ENCODE data around the gene NR3C1. TPM values are rescaled to one million over a fixed set of nuclear protein-coding genes. Genes with fewer than 3 reads are reported as not detected.

NR3C1 gene
- total RNA-seq, 6 experiments from 2014 or later, result 27.3 to 60.1 (median 47.2) TPM

DNA sequence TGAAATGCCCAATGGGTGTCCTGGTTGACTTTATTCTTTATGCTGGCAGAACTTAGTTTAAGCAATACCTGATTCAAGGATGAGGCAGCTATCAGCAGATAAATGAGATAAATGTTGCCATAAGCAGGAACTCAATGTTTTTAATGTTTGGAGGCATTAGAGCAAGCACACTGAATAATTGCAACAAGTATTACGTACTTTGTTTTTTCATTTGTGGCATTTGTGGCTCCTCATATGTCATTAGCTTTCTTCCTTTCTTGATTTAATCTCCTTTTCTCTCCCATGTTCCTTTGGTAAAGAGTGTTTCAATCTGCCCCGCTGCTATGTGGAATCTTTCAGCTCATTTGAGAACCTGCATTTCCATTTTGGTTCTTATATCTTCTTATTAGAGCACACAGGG is 6.4 kb upstream of the NR3C1 start:
- no peaks in the 10 kb centered on the region for H3K9me3 ChIP-seq
- 68% methylated on average over 2 of the region's 2 CpGs for WGBS (ENCODE audit: insufficient coverage, low coverage, low lambda C conversion rate, missing lambda C conversion rate)
- no peaks in the 10 kb centered on the region for H3K27me3 ChIP-seq
- H3K27ac ChIP-seq, result no peak overlapping the region
- ATAC-seq (no peak), DNase-seq (no peak)
- TF ChIP-seq, protein P1, sequence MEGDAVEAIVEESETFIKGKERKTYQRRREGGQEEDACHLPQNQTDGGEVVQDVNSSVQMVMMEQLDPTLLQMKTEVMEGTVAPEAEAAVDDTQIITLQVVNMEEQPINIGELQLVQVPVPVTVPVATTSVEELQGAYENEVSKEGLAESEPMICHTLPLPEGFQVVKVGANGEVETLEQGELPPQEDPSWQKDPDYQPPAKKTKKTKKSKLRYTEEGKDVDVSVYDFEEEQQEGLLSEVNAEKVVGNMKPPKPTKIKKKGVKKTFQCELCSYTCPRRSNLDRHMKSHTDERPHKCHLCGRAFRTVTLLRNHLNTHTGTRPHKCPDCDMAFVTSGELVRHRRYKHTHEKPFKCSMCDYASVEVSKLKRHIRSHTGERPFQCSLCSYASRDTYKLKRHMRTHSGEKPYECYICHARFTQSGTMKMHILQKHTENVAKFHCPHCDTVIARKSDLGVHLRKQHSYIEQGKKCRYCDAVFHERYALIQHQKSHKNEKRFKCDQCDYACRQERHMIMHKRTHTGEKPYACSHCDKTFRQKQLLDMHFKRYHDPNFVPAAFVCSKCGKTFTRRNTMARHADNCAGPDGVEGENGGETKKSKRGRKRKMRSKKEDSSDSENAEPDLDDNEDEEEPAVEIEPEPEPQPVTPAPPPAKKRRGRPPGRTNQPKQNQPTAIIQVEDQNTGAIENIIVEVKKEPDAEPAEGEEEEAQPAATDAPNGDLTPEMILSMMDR (IDR thresholded peaks at IDR 0.05), result no peak
- TF ChIP-seq POLR2A (IDR thresholded peaks at IDR 0.05), result no peak
- no peaks in the 10 kb centered on the region for H3K36me3 ChIP-seq
- H3K4me1 ChIP-seq, result peaks cover 0 to 8% (median 0%) of the 10 kb centered on the region in 4 donors
- H3K4me3 ChIP-seq, result no peak overlapping the region
- intact Hi-C loops (cut with DNase I), result loop anchor here in 1 of 2 donors (10.0 kb wide), 1 partner anchor 85 kb away; no protein-coding TSS in a partner anchor

DNA sequence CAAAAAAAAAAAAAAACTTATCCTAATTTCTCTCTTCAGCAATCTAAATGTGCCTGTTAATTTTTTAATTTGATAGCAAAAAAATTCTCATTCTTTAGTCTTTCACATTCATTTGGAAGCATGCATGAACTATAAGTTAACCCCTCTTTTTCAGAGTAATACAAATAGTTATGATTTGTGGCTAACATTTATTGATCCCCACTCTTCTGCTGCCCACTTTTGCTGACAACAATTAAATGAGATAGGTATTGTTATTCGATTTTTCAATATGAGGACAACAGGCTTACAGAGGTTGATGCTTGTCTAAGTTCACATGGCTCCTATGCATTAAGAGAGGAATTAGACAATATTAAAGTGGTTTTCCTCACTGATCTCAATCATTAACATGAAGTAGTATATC is 2.9 kb upstream of the NR3C1 start:
- Histone ChIP-seq H3K4me3 (no peak overlapping the region), H3K9me3 (no peaks in the 10 kb centered on the region), H3K27me3 (no peaks in the 10 kb centered on the region), H3K4me1 (peaks cover 0 to 5% (median under 1%) of the 10 kb centered on the region in 4 donors), H3K27ac (no peak overlapping the region), H3K36me3 (no peaks in the 10 kb centered on the region)
- ATAC-seq (no peak), DNase-seq (no peak)
- intact Hi-C loops (cut with DNase I), result loop anchor here in 1 of 2 donors (10.0 kb wide), 1 partner anchor 88 kb away; no protein-coding TSS in a partner anchor
- 100% methylated on average over 1 of the region's 1 CpG for WGBS (ENCODE audit: insufficient coverage, low coverage, low lambda C conversion rate, missing lambda C conversion rate)
- TF ChIP-seq, protein P1 (IDR thresholded peaks at IDR 0.05), result no peak
- no peak for TF ChIP-seq POLR2A (IDR thresholded peaks at IDR 0.05)

DNA sequence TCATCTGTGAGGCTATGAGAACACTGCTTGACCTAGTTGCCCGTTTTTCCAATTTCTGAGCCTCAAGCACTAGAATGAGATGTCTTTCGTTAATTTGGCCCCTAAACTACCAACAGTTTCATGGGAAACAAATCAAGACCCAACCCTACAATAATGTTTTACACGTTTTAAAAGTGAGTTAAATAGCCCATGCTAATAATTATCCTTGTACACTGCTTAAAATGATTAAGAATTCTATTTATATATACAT is 2.3 kb upstream of the NR3C1 start:
- intact Hi-C loops (cut with DNase I), result loop anchor here in 1 of 2 donors (10.0 kb wide), 1 partner anchor 89 kb away; no protein-coding TSS in a partner anchor
- Histone ChIP-seq H3K4me1 (peaks cover 0 to 9% (median 3%) of the 10 kb centered on the region in 4 donors), H3K4me3 (peak overlapping the region; percentile 81 to 93 (median 88)), H3K27me3 (no peaks in the 10 kb centered on the region), H3K9me3 (no peaks in the 10 kb centered on the region), H3K36me3 (no peaks in the 10 kb centered on the region), H3K27ac (peak overlapping the region; percentile 97 to 99 (median 98))
- DNase-seq, result no peak
- ATAC-seq, result no peak
- TF ChIP-seq POLR2A (IDR thresholded peaks at IDR 0.05), result no peak
- TF ChIP-seq, protein P1 (IDR thresholded peaks at IDR 0.05), result no peak
- 70% methylated on average over 3 of the region's 3 CpGs for WGBS (ENCODE audit: insufficient coverage, low coverage, low lambda C conversion rate, missing lambda C conversion rate)

DNA sequence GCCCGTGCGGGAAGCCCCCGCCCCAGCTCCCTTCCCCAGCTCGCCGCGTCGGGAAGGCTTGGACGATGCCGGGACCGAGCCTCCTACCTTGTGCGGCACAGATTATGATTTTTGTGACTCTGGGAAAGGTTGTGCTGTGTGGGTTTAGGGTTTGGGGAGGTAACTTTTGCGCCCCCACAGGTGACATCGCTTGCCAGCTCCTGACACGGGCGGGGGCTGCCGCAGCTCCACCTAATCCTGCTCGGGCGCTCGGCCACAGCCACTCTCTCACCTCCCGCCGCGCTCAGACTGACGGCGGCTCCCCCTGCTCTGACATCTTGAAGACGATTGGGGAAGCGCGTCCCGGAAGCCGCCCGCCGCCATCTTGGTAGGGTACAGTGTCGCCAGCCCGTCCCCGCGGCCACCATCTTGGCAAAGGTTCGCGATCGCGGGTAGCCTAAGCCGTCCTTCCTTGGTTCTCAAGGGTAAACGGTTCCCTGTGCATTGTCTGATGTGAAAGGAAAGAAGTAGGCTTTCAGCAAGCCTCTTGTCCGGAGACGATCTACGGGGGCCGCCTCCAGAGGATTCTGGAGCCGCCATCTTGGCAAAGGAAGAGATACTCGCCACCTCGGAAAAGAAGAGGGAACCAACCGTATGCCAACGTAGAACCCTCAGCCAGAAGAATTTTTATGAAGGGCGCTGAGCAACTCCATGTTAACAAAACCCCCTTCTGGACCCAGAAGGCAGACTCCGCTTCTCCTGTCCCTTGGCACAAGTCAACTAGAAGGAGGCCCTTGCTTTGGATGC is 1.8 kb upstream of the NR3C1 start:
- H3K27me3 ChIP-seq, result no peaks in the 10 kb centered on the region
- intact Hi-C loops (cut with DNase I), result loop anchor here in 1 of 2 donors (10.0 kb wide), 1 partner anchor 90 kb away; no protein-coding TSS in a partner anchor
- peak overlapping the region; percentile 97 to 99 (median 98) for H3K27ac ChIP-seq
- TF ChIP-seq POLR2A (IDR thresholded peaks at IDR 0.05), result peak; percentile 82
- TF ChIP-seq, protein P1 (IDR thresholded peaks at IDR 0.05), result peak in 1 of 4 donors; percentile 25
- peaks cover 0 to 14% (median 6%) of the 10 kb centered on the region in 4 donors for H3K4me1 ChIP-seq
- DNase-seq (peak; percentile 85 to 91 (median 91)), ATAC-seq (peak; percentile 31 to 65 (median 40))
- peak overlapping the region; percentile 81 to 93 (median 88) for H3K4me3 ChIP-seq
- no peaks in the 10 kb centered on the region for H3K36me3 ChIP-seq
- 2% methylated on average over 32 of the region's 52 CpGs for WGBS (ENCODE audit: insufficient coverage, low coverage, low lambda C conversion rate, missing lambda C conversion rate)
- H3K9me3 ChIP-seq, result no peaks in the 10 kb centered on the region

Data from right lobe of liver (tissue), 6 donors.